ENCODE data around the gene ATP2C1. TPM values are rescaled to one million over a fixed set of nuclear protein-coding genes. Genes with fewer than 3 reads are reported as not detected.

Gene ATP2C1
- total and polyA plus RNA-seq, 2 of the 13 experiments (the other 11 are each of a cell fraction or from before 2014, with no cell fraction given): 32.4 to 37.6 TPM

GRCh38 chr3:130907500-130907899 is 13.6 kb downstream of the ATP2C1 start (continued):
- TF ChIP-seq PPARG (CRISPR knock-in tag; conservative IDR thresholded peaks at IDR 0.05) (no peak), DNMT3B (CRISPR knock-in tag; conservative IDR thresholded peaks at IDR 0.05) (no peak), ZNF234 (CRISPR knock-in tag; conservative IDR thresholded peaks at IDR 0.05) (no peak), PRMT3 (CRISPR knock-in tag; IDR thresholded peaks at IDR 0.05; ENCODE audit: borderline replicate concordance, low read depth) (no peak), ZNF660 (CRISPR knock-in tag; IDR thresholded peaks at IDR 0.05; ENCODE audit: borderline replicate concordance, low read depth) (no peak), SNAPC2 (CRISPR knock-in tag; IDR thresholded peaks at IDR 0.05) (no peak), NR0B2 (CRISPR knock-in tag; IDR thresholded peaks at IDR 0.05) (no peak), FOXC1 (CRISPR knock-in tag; IDR thresholded peaks at IDR 0.05; ENCODE audit: borderline replicate concordance) (no peak), ZNF460 (CRISPR knock-in tag; IDR thresholded peaks at IDR 0.05; ENCODE audit: borderline replicate concordance) (no peak), GABPA (IDR thresholded peaks at IDR 0.05; ENCODE audit: low read depth, low read length) (no peak), GABPA (CRISPR knock-in tag; IDR thresholded peaks at IDR 0.05; ENCODE audit: low read depth) (no peak)

GRCh38 chr3:130907966-130908365 is 14.1 kb downstream of the ATP2C1 start:
- Histone ChIP-seq H3K4me2 (ENCODE audit: low read depth, low read length) (no peak overlapping the region), H3K27me3 (ENCODE audit: control insufficient read depth in 1 of 2, insufficient read depth in 2 of 2, low read length in 2 of 2) (no peaks in the 10 kb centered on the region), H3K9me3 (ENCODE audit: low read length) (no peaks in the 10 kb centered on the region), H3K36me3 (replicated peaks in 1 of 2; ENCODE audit: control insufficient read depth in 1 of 2, insufficient read depth in 2 of 2, low read length in 2 of 2) (no peaks in the 10 kb centered on the region; a peak in 1 of 5 replicates), H2AFZ (ENCODE audit: low read length) (no peak overlapping the region), H3K79me2 (ENCODE audit: insufficient read depth, low read length) (peaks cover 43% of the 10 kb centered on the region), H4K20me1 (ENCODE audit: insufficient read depth, low read length) (no peaks in the 10 kb centered on the region), H3K4me1 (ENCODE audit: insufficient read depth, low read length) (no peaks in the 10 kb centered on the region), H3K9ac (ENCODE audit: insufficient read depth, low read depth, low read length) (no peak overlapping the region), H3K27ac (ENCODE audit: extremely low read length, insufficient read depth, low read length) (no peak overlapping the region), H3K4me3 (replicated peaks in 1 of 3; ENCODE audit: insufficient read depth in 1 of 3, low read depth in 2 of 3, low read length in 3 of 3) (no peak overlapping the region)
- no TSS peak for BruUV-seq (replicated peaks)
- CTCF ChIA-PET (ENCODE audit: low intra/inter-chr PET ratio, low total read pairs): no interaction called here
- no peak for ATAC-seq
- in situ Hi-C loops (cut with HindIII; ENCODE audit: extremely low pct_ligation_motif_present, low pct_unique_long_range_greater_than_20kb): no loop called here
- TF ChIP-seq ZNF431 (CRISPR knock-in tag; IDR thresholded peaks at IDR 0.05; ENCODE audit: borderline replicate concordance, low read depth): no peak
- POLR2A ChIA-PET: no interaction called here
- DNase-seq (ENCODE audit: low spot score): no peak
- no peak for FAIRE-seq
- intact Hi-C loops (cut with micrococcal nuclease; ENCODE audit: unreplicated experiment): no loop called here

Data from HepG2 (cell line).